Muscle layer of colon (tissue), 2 donors: ENCODE data around the gene STAG3.
"Not testable (repeated sequence)": the region's sequence is repeated elsewhere in the genome, so short reads cannot be mapped to it uniquely, and the experiment has no call there.

ENCODE experiments used
- H3K27ac ChIP-seq: one replicate; pipeline ENCODE4 v1.7.0; 2013; ENCODE audit warnings: low read depth, mild to moderate bottlenecking, low read length, moderate library complexity
- H3K27me3 ChIP-seq, 2 donors: one replicate each; pipeline ENCODE4 v1.7.0; 2013; ENCODE audit warnings: low read length in 2 of 2, mild to moderate bottlenecking in 2 of 2; ENCODE audit not compliant: insufficient read depth in 2 of 2, control insufficient read depth in 1 of 2
- H3K36me3 ChIP-seq: one replicate; pipeline ENCODE4 v1.7.0; 2013; ENCODE audit warnings: mild to moderate bottlenecking, low read length; ENCODE audit not compliant: insufficient read depth
- H3K4me1 ChIP-seq: one replicate; pipeline ENCODE4 v1.7.0; 2013; ENCODE audit warnings: mild to moderate bottlenecking, low read length; ENCODE audit not compliant: insufficient read depth
- H3K4me3 ChIP-seq, 2 donors: one replicate each; pipeline ENCODE4 v1.7.0; 2013; ENCODE audit warnings: low read length in 2 of 2, low read depth in 1 of 2, mild to moderate bottlenecking in 1 of 2, moderate library complexity in 1 of 2
- H3K9ac ChIP-seq: one replicate; pipeline ENCODE4 v1.7.0; 2013; ENCODE audit warnings: low read length
- H3K9me3 ChIP-seq: one replicate; pipeline ENCODE4 v1.7.0; 2013; ENCODE audit warnings: mild to moderate bottlenecking, low read length
- donor health status: abdominal sarcoma.
- donor health status: Adenocarcinoma of cecum.

The STAG3 gene

DNA sequence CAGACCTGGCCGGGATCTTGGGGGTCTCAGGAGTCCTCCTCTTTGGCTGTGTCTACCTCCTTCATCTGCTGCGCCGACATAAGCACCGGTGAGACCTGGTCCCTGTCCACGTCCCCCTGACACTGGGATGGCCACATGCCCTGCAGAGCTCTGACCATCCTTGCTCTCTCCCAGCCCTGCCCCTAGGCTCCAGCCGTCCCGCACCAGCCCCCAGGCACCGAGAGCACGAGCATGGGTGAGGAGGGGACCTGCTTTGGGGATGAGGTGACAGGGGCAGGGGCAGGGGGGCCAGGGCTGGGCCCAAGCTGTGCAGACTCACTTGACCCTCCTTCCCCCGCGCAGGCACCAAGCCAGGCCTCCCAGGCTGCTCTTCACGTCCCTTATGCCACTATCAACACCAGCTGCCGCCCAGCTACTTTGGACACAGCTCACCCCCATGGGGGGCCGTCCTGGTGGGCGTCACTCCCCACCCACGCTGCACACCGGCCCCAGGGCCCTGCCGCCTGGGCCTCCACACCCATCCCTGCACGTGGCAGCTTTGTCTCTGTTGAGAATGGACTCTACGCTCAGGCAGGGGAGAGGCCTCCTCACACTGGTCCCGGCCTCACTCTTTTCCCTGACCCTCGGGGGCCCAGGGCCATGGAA lies 43.0 kb downstream of the STAG3 start:
- Histone ChIP-seq H3K27me3 (no peaks in the 10 kb centered on the region), H3K9me3 (no peaks in the 10 kb centered on the region), H3K27ac (no peak overlapping the region), H3K4me1 (peaks cover 2% of the 10 kb centered on the region), H3K9ac (no peak overlapping the region), H3K4me3 (no peak overlapping the region), H3K36me3 (no peaks in the 10 kb centered on the region)

DNA sequence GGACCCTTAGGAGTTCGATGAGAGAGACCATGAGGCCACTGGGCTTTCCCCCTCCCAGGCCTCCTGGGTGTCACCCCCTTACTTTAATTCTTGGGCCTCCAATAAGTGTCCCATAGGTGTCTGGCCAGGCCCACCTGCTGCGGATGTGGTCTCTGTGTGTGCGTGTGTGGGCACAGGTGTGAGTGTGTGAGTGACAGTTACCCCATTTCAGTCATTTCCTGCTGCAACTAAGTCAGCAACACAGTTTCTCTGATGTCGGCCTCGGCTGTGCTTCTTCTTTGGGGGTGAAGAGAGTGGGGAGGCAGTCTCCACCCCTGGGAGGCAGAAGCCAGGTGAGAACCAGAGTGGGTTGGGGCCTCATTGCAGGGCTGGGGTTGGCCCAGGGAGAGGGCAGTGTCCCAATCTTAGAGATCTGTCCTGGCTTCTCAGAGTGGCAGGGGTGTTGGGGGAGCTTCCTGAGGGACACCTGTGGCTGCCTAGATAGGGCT lies 43.6 kb downstream of the STAG3 start:
- no peaks in the 10 kb centered on the region for H3K9me3 ChIP-seq
- no peaks in the 10 kb centered on the region for H3K27me3 ChIP-seq
- H3K9ac ChIP-seq = no peak overlapping the region
- H3K4me1 ChIP-seq = no peaks in the 10 kb centered on the region
- H3K4me3 ChIP-seq = no peak overlapping the region
- no peaks in the 10 kb centered on the region for H3K36me3 ChIP-seq
- H3K27ac ChIP-seq = no peak overlapping the region

DNA sequence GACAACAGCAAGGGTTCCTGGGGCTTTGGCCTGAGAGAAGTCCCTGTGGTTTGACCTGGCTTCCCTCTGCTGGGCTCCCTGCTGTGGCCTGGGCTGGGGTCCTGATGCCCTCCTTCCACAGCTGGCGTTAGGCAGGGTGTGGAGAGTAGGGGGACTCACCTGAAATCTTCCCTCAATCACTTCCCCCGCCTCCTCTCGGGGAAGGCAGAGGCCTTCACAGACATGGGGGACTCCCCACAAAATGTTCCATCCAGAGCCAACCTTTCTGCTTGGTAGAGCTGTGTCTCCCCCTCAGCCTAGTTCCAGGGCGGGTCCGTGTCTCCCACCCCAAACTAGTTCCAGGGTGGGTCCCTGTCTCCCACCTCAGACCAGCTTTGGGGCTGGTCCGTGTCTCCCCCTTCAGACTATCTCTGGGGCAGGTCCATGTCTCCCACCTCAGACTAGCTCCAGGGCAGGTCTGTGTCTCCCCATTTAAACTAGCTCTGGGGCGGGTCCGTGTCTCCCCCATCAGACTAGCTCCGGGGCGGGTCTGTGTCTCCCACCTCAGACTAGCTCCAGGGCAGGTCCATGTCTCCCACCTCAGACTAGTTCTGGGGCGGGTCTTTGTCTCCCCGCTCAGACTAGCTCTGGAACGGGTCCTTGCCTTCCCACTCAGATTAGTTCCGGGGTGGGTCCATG lies 44.2 kb downstream of the STAG3 start:
- Histone ChIP-seq H3K9ac (no peak overlapping the region), H3K27me3 (no peaks in the 10 kb centered on the region), H3K4me3 (no peak overlapping the region), H3K4me1 (no peaks in the 10 kb centered on the region), H3K9me3 (no peaks in the 10 kb centered on the region), H3K36me3 (no peaks in the 10 kb centered on the region), H3K27ac (no peak overlapping the region)

DNA sequence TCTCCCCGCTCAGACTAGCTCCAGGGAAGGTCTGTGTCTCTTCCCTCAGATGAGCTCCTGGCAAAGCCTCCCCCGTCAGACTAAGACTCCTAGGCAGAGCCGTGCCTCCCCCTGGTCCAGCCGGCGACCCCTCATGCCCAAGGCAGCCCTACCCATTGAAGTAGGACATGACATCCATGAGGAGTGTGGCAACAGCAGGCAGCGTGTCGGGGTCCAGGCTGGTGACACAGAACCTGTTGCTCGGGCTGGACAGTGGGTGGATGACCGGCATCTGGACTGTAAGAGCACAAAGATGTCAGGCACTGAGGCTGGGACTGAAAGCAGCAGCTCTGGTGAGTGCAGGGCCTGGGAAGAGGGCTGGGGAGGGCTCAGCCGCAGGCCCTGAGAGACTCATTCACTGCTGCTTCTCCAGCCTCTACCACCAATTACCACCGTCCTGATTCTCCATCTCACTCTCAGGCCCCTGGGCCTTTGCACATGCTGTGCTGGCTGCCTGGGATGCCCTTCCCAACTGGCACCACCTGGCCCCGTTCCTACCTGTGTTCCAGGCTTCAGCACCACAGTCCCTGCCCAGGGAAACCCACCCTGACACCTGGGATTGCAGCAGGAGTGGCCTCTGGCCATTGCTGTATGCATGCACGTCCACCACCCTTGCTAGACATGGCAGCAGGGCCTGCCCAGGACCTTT lies 44.9 kb downstream of the STAG3 start:
- Histone ChIP-seq H3K36me3 (no peaks in the 10 kb centered on the region), H3K9me3 (no peaks in the 10 kb centered on the region), H3K27me3 (no peaks in the 10 kb centered on the region), H3K9ac (no peak overlapping the region), H3K4me1 (no peaks in the 10 kb centered on the region), H3K27ac (no peak overlapping the region), H3K4me3 (no peak overlapping the region)

DNA sequence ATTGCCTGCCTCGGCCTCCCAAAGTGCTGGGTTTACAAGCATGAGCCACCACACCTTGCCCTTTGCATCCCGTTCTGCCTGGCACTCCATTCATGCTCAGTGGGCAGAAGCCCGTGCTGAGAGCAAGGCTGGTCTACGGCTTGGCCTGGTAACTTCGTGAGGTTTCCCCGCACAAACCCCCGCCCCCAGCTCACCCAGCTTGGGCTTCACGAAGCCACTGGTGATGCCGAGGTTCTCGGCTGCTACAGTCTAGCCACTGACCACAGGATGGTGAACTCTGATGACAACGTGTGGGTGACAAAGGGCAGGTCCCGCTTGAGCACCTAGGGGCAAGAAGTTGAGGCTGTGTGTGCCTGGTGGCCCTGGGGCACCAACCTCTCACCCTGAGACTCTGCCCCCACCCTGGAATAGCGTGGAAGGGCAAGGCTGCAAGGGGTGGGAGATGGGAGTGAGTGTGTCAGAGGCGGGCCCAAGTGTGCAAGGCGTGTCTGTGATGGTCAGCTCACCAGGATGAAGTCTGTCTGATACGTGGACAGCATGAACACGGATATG lies 45.7 kb downstream of the STAG3 start:
- not testable (repeated sequence) for H3K27ac ChIP-seq, H3K4me3 ChIP-seq, H3K9ac ChIP-seq, H3K36me3 ChIP-seq, H3K4me1 ChIP-seq, H3K27me3 ChIP-seq, H3K9me3 ChIP-seq

DNA sequence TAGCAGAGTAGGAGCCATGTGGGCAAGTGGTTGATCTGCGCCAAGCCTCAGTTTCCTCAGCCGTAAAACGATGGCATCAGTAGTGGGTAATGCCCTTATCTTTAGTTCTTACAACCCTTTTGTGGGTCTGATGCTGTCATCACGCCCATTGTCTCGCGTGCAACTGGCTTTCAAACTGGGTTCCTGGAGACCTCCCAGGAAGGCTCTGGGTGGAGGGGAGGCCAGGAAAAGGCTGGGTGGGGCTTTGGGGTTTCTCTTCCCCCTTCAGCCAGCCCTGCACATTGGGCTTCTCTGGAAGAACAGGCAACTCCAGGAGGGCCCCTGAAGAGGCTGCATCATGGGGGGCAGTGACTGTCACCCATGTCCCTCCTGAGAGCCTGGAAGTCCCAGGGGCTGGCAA lies 47.2 kb downstream of the STAG3 start:
- not testable (repeated sequence) for H3K36me3 ChIP-seq, H3K27me3 ChIP-seq, H3K9ac ChIP-seq, H3K9me3 ChIP-seq, H3K4me3 ChIP-seq, H3K4me1 ChIP-seq, H3K27ac ChIP-seq

DNA sequence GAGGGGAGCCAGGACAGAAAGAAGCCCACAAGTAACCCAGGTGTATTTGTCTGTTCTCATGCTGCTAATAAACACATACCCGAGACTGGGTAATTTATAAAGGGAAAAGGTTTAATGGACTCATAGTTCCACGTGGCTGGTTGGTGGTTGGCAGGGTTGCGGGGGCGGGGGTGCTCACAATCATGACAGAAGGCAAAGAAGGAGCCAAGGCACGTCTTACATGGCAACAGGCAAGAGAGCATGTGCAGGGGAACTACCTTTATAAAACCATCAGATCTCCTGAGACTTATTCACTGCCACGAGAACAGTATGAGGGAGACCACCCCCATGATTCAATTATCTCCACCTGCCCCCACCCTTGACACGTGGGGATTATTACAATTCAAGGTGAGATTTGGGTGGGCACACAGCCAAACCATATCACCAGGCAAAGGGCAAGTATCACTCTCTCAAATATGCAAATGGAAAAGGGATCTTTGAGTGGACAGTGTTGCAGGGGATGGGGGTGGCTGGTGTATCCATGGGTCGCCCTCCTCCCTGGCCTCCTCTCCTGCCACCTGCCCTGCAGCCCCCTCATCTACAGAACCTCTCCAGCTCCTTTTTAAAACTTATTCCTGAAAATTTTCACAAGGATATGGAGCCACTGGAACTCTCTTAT lies 57.1 kb downstream of the STAG3 start:
- H3K36me3 ChIP-seq, H3K27ac ChIP-seq, H3K4me3 ChIP-seq: not testable (repeated sequence)

DNA sequence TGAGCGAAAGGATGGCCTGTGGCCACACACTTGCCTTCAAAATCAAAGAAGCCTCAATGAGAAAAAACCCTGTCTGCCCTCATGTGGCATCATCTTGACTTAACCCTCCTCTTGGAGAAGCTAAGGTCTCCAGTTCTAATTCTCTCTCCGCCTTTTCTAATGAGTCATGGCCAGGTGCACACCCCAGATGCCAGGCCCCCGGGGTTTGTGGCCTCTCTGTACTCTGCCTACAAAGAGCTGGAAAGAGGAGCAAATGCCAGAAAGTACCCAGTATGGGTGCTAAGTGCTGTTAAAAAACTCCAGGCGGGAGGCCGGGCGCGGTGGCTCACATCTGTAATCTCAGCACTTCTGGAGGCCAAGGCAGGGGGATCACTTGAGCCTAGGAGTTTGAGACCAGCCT lies 62.3 kb downstream of the STAG3 start:
- not testable (repeated sequence) for H3K27ac ChIP-seq, H3K9me3 ChIP-seq, H3K27me3 ChIP-seq, H3K4me1 ChIP-seq, H3K36me3 ChIP-seq, H3K9ac ChIP-seq, H3K4me3 ChIP-seq

More for the DNA sequence above, 57.1 kb downstream of the STAG3 start:
- H3K4me1 ChIP-seq, H3K9me3 ChIP-seq, H3K9ac ChIP-seq, H3K27me3 ChIP-seq: not testable (repeated sequence)

DNA sequence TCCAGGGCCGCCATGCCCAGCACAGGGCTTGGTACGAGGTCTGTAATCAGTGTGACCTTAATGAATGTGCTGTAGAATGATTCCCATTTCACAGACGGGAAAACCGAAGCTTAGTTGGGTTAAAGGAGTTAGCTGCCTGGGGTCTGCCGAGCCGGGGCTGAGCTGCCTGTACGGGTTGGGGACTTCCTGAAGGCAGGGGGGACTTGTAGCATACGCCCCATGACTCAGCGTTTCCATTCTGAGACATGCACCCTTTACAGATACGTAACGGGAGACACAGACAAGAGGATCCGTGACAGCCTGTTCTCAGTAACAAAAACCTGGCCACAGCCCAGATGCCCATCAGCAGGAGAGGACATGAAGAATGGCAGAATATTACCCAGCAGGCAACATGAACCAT lies 65.7 kb downstream of the STAG3 start:
- not testable (repeated sequence) for H3K4me3 ChIP-seq, H3K4me1 ChIP-seq, H3K9ac ChIP-seq, H3K27me3 ChIP-seq, H3K9me3 ChIP-seq, H3K36me3 ChIP-seq, H3K27ac ChIP-seq

DNA sequence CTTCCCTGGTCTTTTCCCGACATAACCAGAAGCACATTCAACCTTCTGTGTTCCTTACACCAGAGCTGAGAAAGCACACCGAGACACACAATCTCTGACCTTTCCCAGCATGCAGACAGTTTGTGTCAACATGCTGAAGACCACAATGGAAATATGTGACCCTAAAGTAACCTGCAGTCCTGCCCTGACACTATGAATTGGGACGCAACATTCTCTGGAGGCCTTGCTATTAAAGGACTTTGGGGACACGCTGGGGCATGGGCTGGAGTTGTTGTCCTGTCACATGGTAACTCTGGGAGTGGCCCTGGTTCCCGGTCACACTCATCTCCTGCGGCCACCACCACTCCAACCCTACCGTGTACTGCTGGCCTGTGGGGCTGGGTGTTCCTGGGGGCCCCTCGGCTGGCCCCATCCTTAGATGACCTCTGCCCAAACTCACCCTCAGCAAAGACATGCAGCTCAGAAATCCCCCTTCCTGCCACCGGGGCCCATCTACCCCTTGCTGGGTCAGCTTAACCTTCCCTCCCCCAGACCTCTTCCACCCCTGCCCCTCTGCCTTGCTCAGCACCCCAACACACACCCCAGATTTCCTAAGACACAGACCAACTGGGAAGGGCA lies 67.4 kb downstream of the STAG3 start:
- H3K36me3 ChIP-seq, H3K9ac ChIP-seq, H3K9me3 ChIP-seq, H3K4me3 ChIP-seq, H3K27ac ChIP-seq, H3K4me1 ChIP-seq, H3K27me3 ChIP-seq: not testable (repeated sequence)
